ENCODE data around the gene CNGB1. TPM values are rescaled to one million over a fixed set of nuclear protein-coding genes. Genes with fewer than 3 reads are reported as not detected.

The CNGB1 gene
- polyA plus RNA-seq, 1 donor (not counting 4 experiments of a cell fraction or from before 2014, with no cell fraction given): 0.08 TPM

DNA sequence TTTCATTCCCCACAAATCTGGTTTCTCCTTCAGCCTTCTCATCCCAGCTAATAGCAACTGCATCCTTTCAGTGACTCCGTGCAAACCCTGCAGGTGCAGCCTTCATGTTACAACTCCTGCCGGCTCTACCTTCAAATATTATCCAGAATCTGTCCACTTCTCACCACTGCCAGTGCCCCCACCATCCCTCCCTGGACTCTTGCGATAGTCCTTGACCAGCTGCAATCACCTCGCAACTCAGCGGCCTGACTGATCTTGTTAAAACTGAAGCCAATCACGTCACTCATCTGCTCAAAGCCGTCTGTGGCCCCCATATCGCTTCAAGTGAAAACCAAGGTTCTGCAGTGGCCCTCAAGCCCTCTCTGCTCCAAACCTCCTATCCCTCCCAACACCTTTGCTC lies 125.8 kb downstream of the CNGB1 start:
- no peak for DNase-seq (ENCODE audit: low read depth, low spot score)
- Histone ChIP-seq H3K36me3 (ENCODE audit: control insufficient read depth in 2 of 2, extremely low read depth in 1 of 2, insufficient read depth in 2 of 2, low read length in 2 of 2) (no peaks in the 10 kb centered on the region), H3K27ac (ENCODE audit: control insufficient read depth, insufficient read depth, low read length) (no peak overlapping the region), H3K4me2 (ENCODE audit: control insufficient read depth, extremely low read depth, insufficient read depth, low read depth, low read length) (no peak overlapping the region), H3K4me1 (ENCODE audit: control insufficient read depth, extremely low read depth, insufficient read depth, low read length) (no peaks in the 10 kb centered on the region), H3K9ac (ENCODE audit: control insufficient read depth, extremely low read depth, insufficient read depth, low read length) (no peak overlapping the region), H4K20me1 (ENCODE audit: control insufficient read depth, extremely low read depth, insufficient read depth, low read length) (no peaks in the 10 kb centered on the region), H3K9me3 (ENCODE audit: control insufficient read depth, low read depth, low read length) (no peaks in the 10 kb centered on the region), H3K9me1 (ENCODE audit: control insufficient read depth, extremely low read depth, insufficient read depth, low read length) (no peaks in the 10 kb centered on the region), H3K4me3 (ENCODE audit: control insufficient read depth in 2 of 3, extremely low read depth in 1 of 3, insufficient read depth in 2 of 3, low read depth in 1 of 3, low read length in 3 of 3) (no peak overlapping the region), H3K79me2 (ENCODE audit: control insufficient read depth, insufficient read depth, low read length) (no peaks in the 10 kb centered on the region), H2AFZ (ENCODE audit: control insufficient read depth, low read length) (no peak overlapping the region), H3K27me3 (ENCODE audit: control insufficient read depth, extremely low read depth, insufficient read depth, low read length) (no peaks in the 10 kb centered on the region)
- no peak for TF ChIP-seq EZH2 (IDR thresholded peaks at IDR 0.05; ENCODE audit: low read length)
- TF ChIP-seq, protein P1, sequence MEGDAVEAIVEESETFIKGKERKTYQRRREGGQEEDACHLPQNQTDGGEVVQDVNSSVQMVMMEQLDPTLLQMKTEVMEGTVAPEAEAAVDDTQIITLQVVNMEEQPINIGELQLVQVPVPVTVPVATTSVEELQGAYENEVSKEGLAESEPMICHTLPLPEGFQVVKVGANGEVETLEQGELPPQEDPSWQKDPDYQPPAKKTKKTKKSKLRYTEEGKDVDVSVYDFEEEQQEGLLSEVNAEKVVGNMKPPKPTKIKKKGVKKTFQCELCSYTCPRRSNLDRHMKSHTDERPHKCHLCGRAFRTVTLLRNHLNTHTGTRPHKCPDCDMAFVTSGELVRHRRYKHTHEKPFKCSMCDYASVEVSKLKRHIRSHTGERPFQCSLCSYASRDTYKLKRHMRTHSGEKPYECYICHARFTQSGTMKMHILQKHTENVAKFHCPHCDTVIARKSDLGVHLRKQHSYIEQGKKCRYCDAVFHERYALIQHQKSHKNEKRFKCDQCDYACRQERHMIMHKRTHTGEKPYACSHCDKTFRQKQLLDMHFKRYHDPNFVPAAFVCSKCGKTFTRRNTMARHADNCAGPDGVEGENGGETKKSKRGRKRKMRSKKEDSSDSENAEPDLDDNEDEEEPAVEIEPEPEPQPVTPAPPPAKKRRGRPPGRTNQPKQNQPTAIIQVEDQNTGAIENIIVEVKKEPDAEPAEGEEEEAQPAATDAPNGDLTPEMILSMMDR (optimal IDR thresholded peaks at IDR 0.05 in 1 of 3, IDR thresholded peaks at IDR 0.05 in 1 of 3, conservative IDR thresholded peaks at IDR 0.05 in 1 of 3; ENCODE audit: extremely low read depth in 1 of 3, insufficient read depth in 2 of 3, low read length in 3 of 3): no peak
- dilution Hi-C loops (cut with MboI; ENCODE audit: extremely low pct_ligation_motif_present, low sequenced_read_pairs): no loop called here
- no peak for FAIRE-seq

DNA sequence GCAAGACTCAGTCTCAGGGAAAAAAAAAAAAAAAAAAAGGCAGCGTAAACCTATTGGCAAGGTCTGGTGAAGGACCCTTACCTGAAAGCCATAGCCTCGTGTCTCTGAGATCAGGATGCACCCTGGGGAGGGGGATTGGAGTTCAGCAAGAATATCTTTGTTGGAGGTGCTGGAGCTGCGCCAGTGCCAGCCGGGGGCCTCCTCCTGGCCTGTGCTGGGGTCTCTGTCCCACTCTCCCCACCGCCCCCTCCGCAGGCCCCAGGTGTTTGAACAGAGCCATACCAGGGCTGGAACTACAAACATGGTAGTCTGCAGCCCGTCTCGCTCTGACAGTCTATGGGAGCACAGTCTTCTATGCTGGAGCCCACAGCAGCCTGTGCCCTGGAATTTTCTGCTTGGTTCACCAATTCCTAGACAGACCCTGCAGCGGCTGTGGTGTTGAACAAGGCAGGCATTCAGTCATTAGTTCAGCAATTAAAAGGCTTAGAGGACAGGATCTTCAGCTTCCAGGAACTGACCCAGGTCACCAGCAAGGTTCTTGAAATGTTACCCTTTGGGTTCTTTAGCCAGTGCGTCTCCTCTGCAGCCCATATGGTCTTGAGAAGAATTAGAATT lies 126.4 kb downstream of the CNGB1 start:
- DNase-seq (ENCODE audit: low read depth, low spot score) (no peak), FAIRE-seq (no peak)
- dilution Hi-C loops (cut with MboI; ENCODE audit: extremely low pct_ligation_motif_present, low sequenced_read_pairs): no loop called here
- H3K79me2 ChIP-seq (ENCODE audit: control insufficient read depth, insufficient read depth, low read length): no peaks in the 10 kb centered on the region
- H3K9me3 ChIP-seq (ENCODE audit: control insufficient read depth, low read depth, low read length): no peaks in the 10 kb centered on the region
- H3K4me1 ChIP-seq (ENCODE audit: control insufficient read depth, extremely low read depth, insufficient read depth, low read length): no peaks in the 10 kb centered on the region
- no peaks in the 10 kb centered on the region for H3K36me3 ChIP-seq (ENCODE audit: control insufficient read depth in 2 of 2, extremely low read depth in 1 of 2, insufficient read depth in 2 of 2, low read length in 2 of 2)
- no peak overlapping the region for H3K27ac ChIP-seq (ENCODE audit: control insufficient read depth, insufficient read depth, low read length)
- no peak overlapping the region for H2AFZ ChIP-seq (ENCODE audit: control insufficient read depth, low read length)
- no peaks in the 10 kb centered on the region for H3K27me3 ChIP-seq (ENCODE audit: control insufficient read depth, extremely low read depth, insufficient read depth, low read length)
- H3K9ac ChIP-seq (ENCODE audit: control insufficient read depth, extremely low read depth, insufficient read depth, low read length): no peak overlapping the region
- TF ChIP-seq EZH2 (IDR thresholded peaks at IDR 0.05; ENCODE audit: low read length): no peak
- TF ChIP-seq, protein P1 (optimal IDR thresholded peaks at IDR 0.05 in 1 of 3, IDR thresholded peaks at IDR 0.05 in 1 of 3, conservative IDR thresholded peaks at IDR 0.05 in 1 of 3; ENCODE audit: extremely low read depth in 1 of 3, insufficient read depth in 2 of 3, low read length in 3 of 3): no peak
- H3K9me1 ChIP-seq (ENCODE audit: control insufficient read depth, extremely low read depth, insufficient read depth, low read length): no peaks in the 10 kb centered on the region
- H4K20me1 ChIP-seq (ENCODE audit: control insufficient read depth, extremely low read depth, insufficient read depth, low read length): no peaks in the 10 kb centered on the region
- H3K4me3 ChIP-seq (ENCODE audit: control insufficient read depth in 2 of 3, extremely low read depth in 1 of 3, insufficient read depth in 2 of 3, low read depth in 1 of 3, low read length in 3 of 3): no peak overlapping the region
- no peak overlapping the region for H3K4me2 ChIP-seq (ENCODE audit: control insufficient read depth, extremely low read depth, insufficient read depth, low read depth, low read length)

All from keratinocyte (primary cell).